AG20443 (cell line): ENCODE data around the gene EDAR.
A peak's percentile ranks its signal among the peaks of the same experiment; 100 is the strongest.

ENCODE experiments used
- DNase-seq: peaks from one replicate; pipeline ENCODE4 v3.0.0; 2012; ENCODE audit warnings: low spot score, mixed read lengths

EDAR gene

DNA sequence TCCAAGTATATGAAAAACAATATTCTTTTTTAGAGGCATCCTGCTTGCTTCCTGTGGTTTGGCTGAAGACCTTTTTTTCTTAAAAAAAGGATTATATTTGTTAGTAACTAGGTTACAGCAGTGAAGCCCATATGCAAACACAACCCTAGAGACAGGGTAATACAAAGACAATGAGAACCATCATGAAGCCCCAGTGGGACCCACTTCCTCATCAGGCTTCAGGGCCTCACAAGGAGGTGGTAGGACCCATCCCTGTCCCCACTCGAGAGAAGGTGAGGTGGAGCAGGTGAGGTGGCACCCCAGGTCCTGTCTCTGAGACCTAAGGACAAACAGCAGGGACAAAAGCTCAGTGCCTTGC lies 80.3 kb downstream of the EDAR start:
- DNase-seq: peak; percentile 4

DNA sequence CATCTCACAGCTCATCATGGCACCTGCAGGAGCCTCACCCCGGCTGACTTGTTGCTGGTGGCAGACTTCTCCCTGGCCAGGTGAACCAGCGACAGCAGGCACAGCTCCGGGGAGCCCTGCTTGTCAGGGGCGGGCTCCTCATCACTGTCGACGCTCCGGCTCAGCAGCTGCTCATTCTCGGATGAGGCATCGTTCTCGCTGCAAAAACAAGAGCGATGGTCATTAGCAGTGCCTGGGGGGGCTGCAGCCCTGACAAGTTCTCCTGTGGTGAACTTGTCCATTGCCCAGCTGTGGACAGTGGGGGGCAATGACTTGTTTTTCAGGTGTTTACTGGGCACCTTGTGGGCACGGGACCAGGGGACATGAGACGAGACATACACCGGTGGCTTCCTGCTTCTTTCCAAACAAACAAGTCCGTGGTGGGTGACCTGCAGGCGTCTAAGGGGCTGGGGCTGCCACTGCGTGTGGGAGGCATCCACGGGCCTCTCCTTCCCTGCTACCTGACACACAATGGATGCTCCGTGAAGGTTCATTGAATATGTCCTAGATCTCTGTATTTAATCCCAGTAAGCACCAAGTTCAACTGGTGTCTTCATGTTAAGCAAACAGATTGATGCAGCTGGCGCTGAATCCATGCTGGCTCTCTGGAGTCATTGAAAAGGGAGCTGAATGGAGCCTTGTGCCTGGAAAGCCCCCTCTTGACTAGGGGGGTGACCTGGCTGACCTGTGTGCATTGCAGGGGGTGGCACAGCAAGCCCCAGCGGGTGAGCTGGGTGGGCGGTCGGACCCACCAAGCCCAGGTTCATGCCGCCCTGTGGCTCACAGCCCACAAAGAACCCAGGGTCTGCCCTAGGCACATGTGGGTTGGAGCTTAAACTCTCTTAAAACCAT lies 81.0 kb downstream of the EDAR start:
- DNase-seq: peak; percentile 5

DNA sequence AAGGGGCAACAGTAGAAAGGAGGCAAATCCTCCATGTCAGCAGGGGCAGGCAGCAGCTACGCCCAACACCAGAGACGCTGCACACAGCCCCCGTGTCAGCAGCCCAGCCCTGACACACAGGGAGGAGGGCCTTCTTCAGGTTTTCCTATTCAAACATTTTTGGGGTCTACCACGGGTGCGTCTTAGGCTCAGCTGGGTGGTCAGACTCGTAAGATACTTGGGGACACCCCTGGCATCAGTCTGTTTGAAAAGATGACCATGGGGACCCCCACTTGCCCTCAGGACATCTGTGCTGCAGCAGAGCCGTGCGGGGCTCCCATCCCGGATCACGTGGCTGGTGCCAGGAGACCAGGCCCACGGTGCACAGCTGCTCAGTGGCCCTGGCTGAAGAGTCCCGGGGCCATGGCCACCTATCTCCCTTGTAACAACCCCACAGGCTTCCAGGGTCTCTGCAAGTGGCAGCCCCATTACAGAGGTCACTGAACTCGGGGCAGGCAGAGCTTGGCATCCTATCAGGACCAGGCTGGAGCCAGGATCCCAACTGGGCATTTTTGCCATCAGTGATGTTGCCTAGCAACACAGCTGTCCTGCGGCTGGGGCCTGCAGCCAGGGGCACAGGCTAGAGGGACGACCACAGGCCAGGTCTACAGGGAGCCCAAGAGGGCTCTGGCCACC lies 82.5 kb downstream of the EDAR start:
- DNase-seq: peak; percentile 9

DNA sequence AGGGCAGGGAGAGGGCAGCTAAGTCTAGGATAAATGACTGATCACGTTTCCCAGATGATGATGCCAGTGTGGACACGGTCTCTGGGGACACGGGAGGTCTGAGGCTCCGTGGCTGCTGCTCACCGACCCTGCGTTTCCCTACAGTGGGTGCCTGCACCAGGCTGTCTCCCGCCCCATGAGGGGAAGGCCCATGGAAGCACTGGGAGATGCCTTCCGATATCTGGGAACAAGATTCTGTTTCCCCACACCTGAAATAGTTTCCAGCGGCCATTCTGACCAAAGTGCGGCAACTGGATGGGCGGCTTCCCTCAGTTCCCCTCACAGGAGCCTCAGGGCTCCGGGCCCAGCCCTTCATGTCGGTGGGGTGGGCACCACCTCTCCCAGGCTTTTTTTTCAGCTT lies 83.1 kb downstream of the EDAR start:
- DNase-seq: no peak

GRCh38 chr2:108905176-108905575 lies 83.8 kb downstream of the EDAR start:
- no peak for DNase-seq

DNA sequence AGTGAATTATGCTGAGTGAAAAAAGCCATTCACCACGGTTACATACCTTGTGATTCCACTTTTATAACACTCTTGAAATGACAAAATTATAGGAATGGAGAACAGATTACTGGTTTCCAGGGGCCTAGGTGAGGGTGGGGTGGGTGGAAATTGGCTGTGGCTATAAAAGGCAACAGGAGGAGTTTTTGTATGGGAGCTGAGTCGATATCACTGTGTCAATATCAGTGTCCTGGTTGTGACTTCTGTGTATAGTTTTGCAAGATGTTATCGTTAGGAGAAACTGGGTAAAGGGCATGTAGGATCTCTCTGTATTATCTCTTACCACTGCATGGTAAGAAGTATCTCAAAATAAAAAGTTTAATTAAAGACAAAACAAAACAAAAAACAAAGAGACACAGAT lies 84.3 kb downstream of the EDAR start:
- no peak for DNase-seq

DNA sequence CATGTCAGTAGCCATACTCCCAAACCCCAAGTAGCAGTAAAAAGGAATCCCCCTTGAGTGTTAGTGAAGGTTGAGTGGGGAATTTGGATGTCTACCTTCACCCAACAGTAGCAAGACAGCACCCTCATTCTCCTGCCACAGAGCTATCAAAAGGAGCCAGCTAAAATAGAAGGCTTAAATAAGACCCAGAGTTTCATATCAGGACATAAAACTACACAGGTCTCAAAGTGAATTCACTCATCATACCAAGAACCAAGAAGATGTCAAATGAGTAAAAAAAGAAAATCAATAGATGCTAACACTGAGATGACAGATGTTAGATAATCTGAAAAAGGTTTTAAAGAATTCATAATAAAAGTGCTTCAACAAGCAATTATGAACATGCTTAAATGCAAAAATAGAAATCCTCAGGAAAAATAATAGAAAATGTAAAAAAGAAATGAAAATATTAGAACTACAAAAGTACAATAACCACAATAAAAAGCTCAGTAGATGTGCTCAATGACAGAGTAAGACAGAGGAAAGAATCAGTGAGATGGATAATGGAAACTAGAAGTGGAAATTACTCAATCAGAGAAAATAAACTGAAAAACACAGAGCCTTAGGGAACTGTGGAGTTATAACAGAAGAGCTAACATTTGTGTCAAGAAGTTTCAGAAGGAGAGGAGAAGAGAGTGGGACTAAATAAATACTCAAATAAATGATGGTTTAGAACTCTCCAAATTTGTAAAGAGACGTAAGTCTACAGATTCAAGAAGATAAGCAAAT lies 90.5 kb downstream of the EDAR start:
- no peak for DNase-seq

- DNase-seq: no peak
These were observed 92.3 kb downstream of the EDAR start for GRCh38 chr2:108896741-108897140.

- no peak for DNase-seq
These were observed 93.8 kb downstream of the EDAR start for GRCh38 chr2:108895188-108895587.

GRCh38 chr2:108894766-108895165 lies 94.3 kb downstream of the EDAR start:
- no peak for DNase-seq

- no peak for DNase-seq
These were observed 95.7 kb downstream of the EDAR start for GRCh38 chr2:108893277-108893676.

DNA sequence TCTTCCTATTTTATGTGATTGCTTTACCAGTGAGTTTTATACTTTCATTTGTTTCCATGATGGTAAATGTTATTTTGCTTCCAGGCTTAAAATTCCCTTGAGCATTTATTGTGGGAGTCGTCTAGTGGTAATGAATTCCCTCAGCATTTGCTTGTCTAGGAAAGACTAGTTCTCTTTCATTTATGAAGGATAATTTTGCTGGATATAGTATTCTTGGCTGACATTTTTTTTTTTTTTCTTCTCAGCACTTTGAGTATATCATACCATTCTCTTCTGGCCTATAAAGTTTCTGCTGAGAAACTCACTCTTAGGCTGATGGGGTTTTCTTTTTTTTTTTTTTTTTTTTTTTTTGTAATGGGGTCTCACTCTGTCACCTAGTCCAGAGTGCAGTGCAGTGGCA lies 99.1 kb downstream of the EDAR start:
- no peak for DNase-seq

DNA sequence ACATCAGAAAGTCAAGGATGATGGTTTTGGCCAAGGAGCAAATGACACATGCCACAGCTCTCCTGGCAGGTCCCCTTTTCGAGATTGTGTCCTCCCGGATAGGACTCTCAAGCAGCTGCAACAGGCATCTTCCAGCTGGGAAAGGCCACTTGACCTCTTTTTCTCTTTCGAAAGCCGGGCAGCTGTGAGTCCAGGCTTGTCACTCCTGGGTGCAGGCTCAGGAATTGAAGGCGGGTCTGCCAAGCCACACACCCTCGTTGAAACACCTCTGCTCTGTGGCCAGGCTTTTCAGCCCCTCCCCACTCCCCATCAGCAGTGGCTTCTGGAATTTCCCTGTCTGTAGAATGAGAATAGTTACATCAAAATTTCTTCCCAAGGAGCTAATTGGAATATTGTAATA lies 104.4 kb downstream of the EDAR start:
- no peak for DNase-seq

DNA sequence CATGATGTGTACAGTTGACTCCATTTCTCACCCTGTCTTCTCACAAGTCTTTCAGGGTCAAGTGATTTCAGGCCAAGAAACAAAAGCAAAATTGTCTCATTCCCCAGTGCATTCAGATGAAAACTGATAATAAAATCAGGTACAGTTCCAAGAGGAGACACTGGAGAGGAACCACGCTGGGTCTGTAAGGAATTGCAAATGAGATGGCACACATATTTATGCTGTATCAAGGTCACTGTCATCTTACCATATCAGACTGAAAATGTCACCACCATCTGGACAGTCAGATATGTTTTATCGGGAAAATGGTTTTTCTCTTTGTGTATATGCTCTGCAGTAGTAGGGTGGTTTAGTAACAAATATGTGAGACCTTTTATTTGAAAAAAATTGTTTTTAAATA lies 110.7 kb downstream of the EDAR start:
- no peak for DNase-seq

DNA sequence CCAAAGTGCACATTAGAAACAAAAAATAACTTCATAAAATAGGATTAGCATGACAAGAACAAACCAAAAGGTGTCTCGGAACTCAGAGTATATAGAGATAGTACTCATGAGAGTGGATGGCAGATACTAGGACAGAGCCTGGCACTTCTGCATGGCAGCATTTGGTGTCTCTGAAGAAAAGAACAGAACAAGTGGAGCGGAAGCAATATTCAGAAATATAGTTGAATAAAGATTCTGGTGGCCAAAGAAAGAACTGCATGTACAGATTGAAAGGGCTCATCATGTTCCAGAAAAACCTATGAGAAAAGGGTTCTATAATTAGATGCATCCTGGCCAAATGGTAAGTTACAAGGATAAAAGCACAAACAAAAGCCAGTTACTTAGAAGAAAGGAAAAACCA lies 111.5 kb downstream of the EDAR start:
- DNase-seq: no peak

- no peak for DNase-seq
These were observed 118.9 kb downstream of the EDAR start for GRCh38 chr2:108870069-108870644.

DNA sequence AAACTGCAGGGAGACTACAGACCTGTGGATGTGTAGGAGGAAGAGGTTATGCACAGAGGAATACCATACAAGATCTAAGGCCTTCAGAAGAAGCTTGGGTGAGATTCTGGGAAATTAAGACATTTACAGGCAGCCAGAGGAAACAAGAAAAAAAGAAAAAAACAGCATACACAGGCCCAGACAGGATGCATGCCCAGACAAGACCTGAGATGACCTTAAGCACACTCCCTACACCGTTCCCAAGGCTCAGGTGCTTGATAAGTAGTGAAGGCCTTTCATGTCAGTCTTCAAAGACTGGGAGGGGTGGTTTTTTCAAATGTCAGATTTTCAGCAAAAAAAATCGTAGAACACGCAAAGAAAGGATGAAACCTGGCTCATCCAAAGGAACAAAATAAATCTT lies 119.5 kb downstream of the EDAR start:
- DNase-seq: no peak

- DNase-seq: no peak
These were observed 120.1 kb downstream of the EDAR start for GRCh38 chr2:108868911-108869310.

DNA sequence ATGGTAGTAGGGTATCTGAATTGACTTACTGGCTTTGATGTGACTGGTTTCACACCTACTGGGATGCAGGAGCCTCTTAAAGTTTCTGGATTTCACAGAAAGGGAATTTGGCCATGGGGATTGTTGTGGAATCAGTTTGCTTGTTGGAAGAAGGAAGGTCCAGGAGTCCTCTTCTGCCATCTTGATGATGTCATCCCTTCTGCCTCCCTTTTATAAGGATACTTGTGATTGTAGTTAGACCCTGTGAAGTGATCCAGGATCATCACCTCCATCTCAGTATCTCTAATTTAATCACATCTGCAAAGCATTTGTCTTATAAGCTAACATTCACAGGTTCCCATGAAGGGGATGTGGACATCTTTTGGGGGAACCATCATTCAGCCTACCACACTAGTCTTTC lies 123.0 kb downstream of the EDAR start:
- DNase-seq: no peak

DNA sequence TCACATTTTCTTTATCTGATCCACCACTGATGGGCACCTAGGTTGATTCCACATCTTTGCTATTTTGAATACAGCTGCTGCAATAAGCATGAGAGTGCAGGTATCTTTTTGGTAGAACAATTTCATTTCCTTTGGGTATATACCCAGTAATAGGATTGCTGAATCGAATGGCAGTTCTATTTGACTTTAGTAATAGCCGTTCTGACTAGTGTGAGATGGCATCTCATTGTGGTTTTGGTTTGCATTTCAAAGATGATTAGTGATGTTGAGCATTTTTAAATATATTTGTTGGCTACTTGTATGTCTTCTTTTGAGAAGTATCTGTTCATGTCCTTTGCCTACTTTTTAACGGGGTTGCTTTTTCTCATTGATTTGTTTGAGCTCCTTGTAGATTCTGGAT lies 130.1 kb downstream of the EDAR start:
- DNase-seq: no peak

DNA sequence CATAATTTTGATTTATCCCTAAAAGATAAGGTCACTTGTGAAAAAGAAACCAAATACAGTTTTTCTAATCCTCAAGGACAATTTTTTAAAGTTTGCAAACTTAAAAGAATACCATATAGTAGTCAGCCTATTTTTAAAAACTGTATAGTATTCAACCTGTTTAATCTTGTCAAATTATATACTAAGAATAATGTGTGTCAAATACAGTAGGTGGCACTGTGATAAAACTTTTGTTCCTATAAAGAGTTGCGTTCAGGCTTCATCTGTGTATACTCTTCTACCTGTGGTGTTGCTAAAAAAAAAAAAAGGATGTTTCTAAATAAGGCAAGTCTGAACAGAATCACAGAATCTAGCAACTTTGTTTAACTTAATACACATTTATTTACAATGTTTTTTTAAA lies 133.8 kb downstream of the EDAR start:
- no peak for DNase-seq

DNA sequence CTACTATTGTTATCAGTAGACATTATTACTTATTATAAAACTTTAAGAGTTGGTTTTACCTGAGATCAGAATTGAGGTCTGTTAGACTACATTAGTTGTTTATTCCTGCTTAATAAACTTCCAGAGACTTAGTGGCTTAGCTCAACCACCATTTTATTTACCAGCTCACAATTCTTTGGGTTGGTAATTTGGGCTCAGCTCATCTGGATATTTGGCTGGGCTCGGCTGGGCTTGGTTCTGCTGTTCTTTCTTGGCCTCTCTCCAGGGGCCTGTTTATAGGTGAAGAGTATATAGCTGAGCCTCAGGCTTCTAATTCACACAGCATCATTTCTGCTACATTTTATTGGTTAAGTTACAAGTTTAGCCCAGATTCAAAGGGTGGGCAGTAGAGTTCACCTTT lies 134.5 kb downstream of the EDAR start:
- no peak for DNase-seq

DNA sequence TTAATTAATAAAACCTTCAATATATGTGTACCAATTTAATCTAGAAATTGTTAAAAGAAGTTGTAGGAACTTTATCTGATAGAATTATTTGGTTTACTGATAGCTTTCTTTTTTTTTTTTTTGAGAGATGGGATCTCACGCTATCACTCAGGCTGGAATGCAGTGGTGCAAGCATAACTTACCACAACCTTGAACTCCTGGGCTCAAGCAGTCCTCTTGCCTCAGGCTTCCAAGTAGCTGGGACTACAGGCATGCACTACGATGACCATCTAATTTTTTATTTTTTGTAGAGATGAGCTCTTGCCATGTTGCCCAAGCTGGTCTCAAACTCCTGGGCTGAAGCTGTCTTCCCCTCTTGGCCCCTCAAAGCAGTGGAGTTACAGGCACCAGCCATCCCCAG lies 135.6 kb downstream of the EDAR start:
- DNase-seq: no peak
